ENCODE measurements around the gene MUSTN1.

GRCh38 chr3:52880047-52880446 lies 45.2 kb upstream of the MUSTN1 start:
- TF ChIP-seq YY1 (IDR thresholded peaks at IDR 0.05; ENCODE audit: insufficient read depth, insufficient read length) (no peak), ZNF274 (IDR thresholded peaks at IDR 0.05; ENCODE audit: low read depth, low read length) (no peak), SUZ12 (IDR thresholded peaks at IDR 0.05; ENCODE audit: extremely low read depth, insufficient read depth, insufficient read length) (no peak)

All from NT2/D1 (cell line).